DND-41 (cell line): Measurements from ENCODE around the gene NECTIN1.

Source experiments
- ATAC-seq: fragments of 200-7000 bp; cut with Tn5 transposase; 3 replicates; pipeline ENCODE4 v1.9.1; 2021; ENCODE audit warnings: low read depth; ENCODE audit not compliant: insufficient read depth
- DNase-seq: peaks from one replicate; pipeline ENCODE4 v3.0.0-alpha.2; 2020
- H2AFZ ChIP-seq: 2 replicates; pipeline ENCODE4 v1.6.0; 2012; ENCODE audit warnings: low read depth, low read length
- H3K27ac ChIP-seq: 2 replicates; pipeline ENCODE4 v1.5.1; 2012; ENCODE audit warnings: low read length, inconsistent platforms
- H3K27me3 ChIP-seq: fragments of 200-600 bp; sonication (generic); 2 replicates; pipeline ENCODE4 v1.6.0; 2012; ENCODE audit warnings: low read length, mild to moderate bottlenecking, inconsistent platforms; ENCODE audit not compliant: insufficient read depth, poor library complexity
- H3K36me3 ChIP-seq: 2 replicates; pipeline ENCODE4 v1.5.1; 2012; ENCODE audit warnings: low read length, inconsistent platforms; ENCODE audit not compliant: insufficient read depth
- H3K4me1 ChIP-seq: 2 replicates; pipeline ENCODE4 v1.5.1; 2012; ENCODE audit warnings: mild to moderate bottlenecking, low read length; ENCODE audit not compliant: insufficient read depth
- H3K4me2 ChIP-seq: 2 replicates; pipeline ENCODE4 v1.6.0; 2012; ENCODE audit warnings: mild to moderate bottlenecking, moderate library complexity, low read length, inconsistent platforms; ENCODE audit not compliant: insufficient read depth
- H3K4me3 ChIP-seq, 2 experiments: fragments of 200-600 bp in 1 of 2; shearing (Covaris generic) in 1 of 2; 2 replicates each; pipeline ENCODE4 v1.5.1; 2012 to 2016; ENCODE audit warnings: inconsistent platforms in 2 of 2, low read length in 2 of 2, mild to moderate bottlenecking in 2 of 2, low read depth in 1 of 2, moderate library complexity in 1 of 2
- H3K79me2 ChIP-seq: 2 replicates; pipeline ENCODE4 v1.6.0; 2012; ENCODE audit warnings: low read length, inconsistent platforms; ENCODE audit not compliant: insufficient read depth
- H3K9ac ChIP-seq: 2 replicates; pipeline ENCODE4 v1.6.0; 2012; ENCODE audit warnings: low read depth, mild to moderate bottlenecking, inconsistent platforms, low read length, moderate library complexity
- H3K9me3 ChIP-seq: 2 replicates; pipeline ENCODE4 v1.5.1; 2012; ENCODE audit warnings: low read length, moderate library complexity, mild to moderate bottlenecking, inconsistent platforms; ENCODE audit not compliant: insufficient read depth, severe bottlenecking
- H4K20me1 ChIP-seq: 2 replicates; pipeline ENCODE4 v1.6.0; 2012; ENCODE audit warnings: low read length; ENCODE audit not compliant: insufficient read depth
- EZH2 ChIP-seq: IDR thresholded peaks from 3 replicates; pipeline ENCODE4 v1.6.1; 2012; ENCODE audit warnings: borderline replicate concordance, low read depth, mild to moderate bottlenecking, moderate library complexity, low read length, inconsistent platforms; ENCODE audit not compliant: severe bottlenecking
- TF ChIP-seq, protein P1 (sequence below): IDR thresholded peaks from 2 replicates; pipeline ENCODE4 v1.5.1; 2012; ENCODE audit warnings: borderline replicate concordance, low read length, moderate library complexity, mild to moderate bottlenecking; ENCODE audit not compliant: poor library complexity, severe bottlenecking; ENCODE audit errors: extremely low read depth

Gene NECTIN1

DNA sequence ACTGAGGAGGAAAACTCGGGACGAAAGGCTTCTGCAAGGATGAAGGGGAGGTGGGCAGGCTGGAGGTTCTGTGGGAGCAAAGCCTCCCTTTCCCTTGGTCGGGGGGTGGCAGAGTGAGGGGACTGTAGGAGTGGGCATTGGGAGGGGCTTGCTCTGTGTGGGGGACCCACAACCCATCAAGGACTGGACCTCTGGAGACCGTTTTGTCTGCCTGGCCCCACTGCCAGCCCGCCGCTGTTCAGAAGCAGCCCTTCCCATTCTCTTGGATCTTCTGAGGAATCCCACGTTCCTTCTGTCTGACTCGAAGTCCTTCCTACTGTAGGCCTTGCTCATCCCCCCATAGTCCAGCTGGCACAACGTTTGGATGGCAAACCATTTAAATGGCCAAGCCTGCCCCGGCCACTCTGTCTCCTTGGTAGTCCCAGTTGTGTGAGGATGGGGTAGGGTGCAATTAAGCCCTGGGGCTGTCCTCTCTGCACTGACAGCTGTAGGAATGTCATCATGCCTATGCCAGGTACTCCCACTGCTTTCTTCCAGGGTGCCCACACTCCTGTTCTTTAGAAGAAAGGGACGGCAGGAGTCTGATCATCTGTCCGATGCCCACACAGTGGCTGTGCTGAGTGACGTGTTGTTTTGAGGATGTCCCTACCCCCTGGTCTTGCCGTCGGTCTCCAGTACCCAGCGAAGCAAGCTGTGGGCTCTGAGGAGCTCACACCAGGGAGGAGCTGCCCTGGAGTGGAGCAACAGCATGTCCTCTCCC, 17.0 kb upstream of the NECTIN1 start:
- H3K27me3 ChIP-seq = peaks cover 31% of the 10 kb centered on the region
- H3K36me3 ChIP-seq = no peaks in the 10 kb centered on the region
- H3K9me3 ChIP-seq = no peaks in the 10 kb centered on the region
- TF ChIP-seq, protein P1, sequence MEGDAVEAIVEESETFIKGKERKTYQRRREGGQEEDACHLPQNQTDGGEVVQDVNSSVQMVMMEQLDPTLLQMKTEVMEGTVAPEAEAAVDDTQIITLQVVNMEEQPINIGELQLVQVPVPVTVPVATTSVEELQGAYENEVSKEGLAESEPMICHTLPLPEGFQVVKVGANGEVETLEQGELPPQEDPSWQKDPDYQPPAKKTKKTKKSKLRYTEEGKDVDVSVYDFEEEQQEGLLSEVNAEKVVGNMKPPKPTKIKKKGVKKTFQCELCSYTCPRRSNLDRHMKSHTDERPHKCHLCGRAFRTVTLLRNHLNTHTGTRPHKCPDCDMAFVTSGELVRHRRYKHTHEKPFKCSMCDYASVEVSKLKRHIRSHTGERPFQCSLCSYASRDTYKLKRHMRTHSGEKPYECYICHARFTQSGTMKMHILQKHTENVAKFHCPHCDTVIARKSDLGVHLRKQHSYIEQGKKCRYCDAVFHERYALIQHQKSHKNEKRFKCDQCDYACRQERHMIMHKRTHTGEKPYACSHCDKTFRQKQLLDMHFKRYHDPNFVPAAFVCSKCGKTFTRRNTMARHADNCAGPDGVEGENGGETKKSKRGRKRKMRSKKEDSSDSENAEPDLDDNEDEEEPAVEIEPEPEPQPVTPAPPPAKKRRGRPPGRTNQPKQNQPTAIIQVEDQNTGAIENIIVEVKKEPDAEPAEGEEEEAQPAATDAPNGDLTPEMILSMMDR = no peak
- TF ChIP-seq EZH2 = no peak
- H4K20me1 ChIP-seq = peaks cover 19% of the 10 kb centered on the region; the same call in 1 of the 2 replicates
- ATAC-seq (no peak), DNase-seq (no peak)
- no peaks in the 10 kb centered on the region for H3K4me1 ChIP-seq
- H2AFZ ChIP-seq = no peak overlapping the region
- no peak overlapping the region for H3K4me3 ChIP-seq
- H3K79me2 ChIP-seq = no peaks in the 10 kb centered on the region
- H3K4me2 ChIP-seq = no peak overlapping the region
- H3K9ac ChIP-seq = no peak overlapping the region
- no peak overlapping the region for H3K27ac ChIP-seq

DNA sequence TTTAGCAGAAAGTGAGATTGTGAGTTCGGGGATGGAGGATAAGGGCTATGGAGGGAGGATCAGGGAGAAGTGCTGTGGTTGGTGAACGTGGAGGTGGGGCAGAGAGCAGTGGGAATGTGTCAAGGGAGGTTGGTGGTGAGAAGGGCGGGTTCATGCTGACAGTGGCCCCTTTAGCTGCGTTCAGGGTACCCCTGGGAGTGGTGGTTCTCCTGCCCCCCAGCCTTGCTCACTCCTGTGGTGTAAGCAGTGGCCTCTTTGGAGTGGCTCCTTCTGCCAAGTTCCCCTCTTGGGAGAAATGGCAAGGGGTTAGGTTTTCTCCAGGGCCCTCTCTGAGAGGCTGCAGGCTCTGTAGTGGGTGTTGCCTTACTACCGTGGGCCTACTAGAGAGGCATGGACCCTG, 16.1 kb upstream of the NECTIN1 start:
- no peak for DNase-seq
- H3K4me3 ChIP-seq = no peak overlapping the region

DNA sequence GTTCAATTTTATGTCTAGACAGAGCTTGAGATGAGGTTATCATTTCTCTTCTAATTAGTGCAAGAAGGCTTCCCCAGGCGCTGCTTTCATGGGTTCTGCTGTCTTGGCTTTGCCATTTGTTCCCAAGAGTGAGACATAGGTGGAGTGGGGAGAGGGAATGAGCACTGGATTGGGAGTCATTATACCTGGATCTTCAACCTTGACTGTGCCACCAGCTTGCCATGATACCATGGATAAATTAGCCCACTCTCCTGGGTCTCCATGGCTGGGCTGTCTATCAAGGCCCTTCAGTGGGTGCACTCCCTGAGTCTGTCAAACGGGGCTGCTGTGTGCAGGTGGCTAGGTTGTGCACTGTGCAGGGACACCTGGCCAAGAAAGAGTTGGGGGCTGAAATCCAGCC, 15.6 kb upstream of the NECTIN1 start:
- Histone ChIP-seq H3K4me3 (no peak overlapping the region), H3K36me3 (no peaks in the 10 kb centered on the region), H3K9ac (no peak overlapping the region), H4K20me1 (peaks cover 20% of the 10 kb centered on the region; the same call in 1 of the 2 replicates), H3K9me3 (no peaks in the 10 kb centered on the region), H3K79me2 (no peaks in the 10 kb centered on the region), H3K4me2 (no peak overlapping the region), H3K27me3 (peaks cover 26% of the 10 kb centered on the region), H2AFZ (no peak overlapping the region), H3K27ac (no peak overlapping the region), H3K4me1 (no peaks in the 10 kb centered on the region)
- no peak for DNase-seq
- no peak for ATAC-seq
- TF ChIP-seq EZH2 = no peak
- TF ChIP-seq, protein P1 = no peak

More for the DNA sequence above, 16.1 kb upstream of the NECTIN1 start:
- H3K36me3 ChIP-seq = no peaks in the 10 kb centered on the region
- no peak overlapping the region for H2AFZ ChIP-seq
- no peaks in the 10 kb centered on the region for H3K9me3 ChIP-seq
- peaks cover 29% of the 10 kb centered on the region for H3K27me3 ChIP-seq
- H3K79me2 ChIP-seq = no peaks in the 10 kb centered on the region
- no peak for TF ChIP-seq EZH2
- TF ChIP-seq, protein P1 = no peak
- H3K4me2 ChIP-seq = no peak overlapping the region
- no peak for ATAC-seq
- H4K20me1 ChIP-seq = peaks cover 20% of the 10 kb centered on the region; the same call in 1 of the 2 replicates
- H3K27ac ChIP-seq = no peak overlapping the region
- no peaks in the 10 kb centered on the region for H3K4me1 ChIP-seq
- no peak overlapping the region for H3K9ac ChIP-seq
